ENCODE measurements around the gene A2M. TPM values are rescaled to one million over a fixed set of nuclear protein-coding genes. Genes with fewer than 3 reads are reported as not detected.

A2M gene
- total and polyA plus RNA-seq, 2 of the 13 experiments (the other 11 are each of a cell fraction or from before 2014, with no cell fraction given), result 2,807 to 6,551 TPM

DNA sequence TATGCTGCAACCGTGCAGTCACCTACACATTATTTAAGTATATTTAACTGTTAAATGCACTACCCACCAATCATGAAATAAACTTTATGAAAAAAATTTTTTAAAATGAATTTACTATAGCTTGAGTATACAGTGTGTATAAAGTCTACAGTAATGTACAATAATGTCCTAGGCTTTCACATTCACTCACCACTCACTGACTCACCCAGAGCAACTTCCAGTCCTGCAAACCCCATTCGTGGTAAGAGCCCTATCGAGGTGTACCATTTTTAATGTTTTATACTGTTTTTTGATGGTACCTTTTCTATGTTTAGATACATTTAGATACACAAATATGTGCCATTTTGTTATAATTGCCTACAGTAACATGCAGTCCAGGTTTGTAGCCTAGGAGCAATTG is 78.3 kb downstream of the A2M start:
- TF ChIP-seq ZNF616 (CRISPR knock-in tag; IDR thresholded peaks at IDR 0.05; ENCODE audit: low read depth), result no peak
- TF ChIP-seq USF2 (IDR thresholded peaks at IDR 0.05; ENCODE audit: low read depth, low read length), result no peak
- no peak for TF ChIP-seq USF2 (CRISPR knock-in tag; IDR thresholded peaks at IDR 0.05; ENCODE audit: borderline replicate concordance)
- TF ChIP-seq SRY (CRISPR knock-in tag; IDR thresholded peaks at IDR 0.05), result no peak
- no peak for TF ChIP-seq FOSL2 (CRISPR knock-in tag; IDR thresholded peaks at IDR 0.05)
- TF ChIP-seq ZSCAN25 (CRISPR knock-in tag; IDR thresholded peaks at IDR 0.05), result no peak
- TF ChIP-seq ZNF124 (CRISPR knock-in tag; IDR thresholded peaks at IDR 0.05), result no peak
- TF ChIP-seq ZNF333 (CRISPR knock-in tag; IDR thresholded peaks at IDR 0.05; ENCODE audit: borderline replicate concordance), result no peak
- no peak for TF ChIP-seq ZNF766 (CRISPR knock-in tag; IDR thresholded peaks at IDR 0.05; ENCODE audit: borderline replicate concordance)
- TF ChIP-seq, protein P1, sequence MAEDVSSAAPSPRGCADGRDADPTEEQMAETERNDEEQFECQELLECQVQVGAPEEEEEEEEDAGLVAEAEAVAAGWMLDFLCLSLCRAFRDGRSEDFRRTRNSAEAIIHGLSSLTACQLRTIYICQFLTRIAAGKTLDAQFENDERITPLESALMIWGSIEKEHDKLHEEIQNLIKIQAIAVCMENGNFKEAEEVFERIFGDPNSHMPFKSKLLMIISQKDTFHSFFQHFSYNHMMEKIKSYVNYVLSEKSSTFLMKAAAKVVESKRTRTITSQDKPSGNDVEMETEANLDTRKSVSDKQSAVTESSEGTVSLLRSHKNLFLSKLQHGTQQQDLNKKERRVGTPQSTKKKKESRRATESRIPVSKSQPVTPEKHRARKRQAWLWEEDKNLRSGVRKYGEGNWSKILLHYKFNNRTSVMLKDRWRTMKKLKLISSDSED (CRISPR knock-in tag; IDR thresholded peaks at IDR 0.05), result no peak
- no peak for TF ChIP-seq ZNF335 (CRISPR knock-in tag; IDR thresholded peaks at IDR 0.05)
- no peak for TF ChIP-seq ZNF274 (CRISPR knock-in tag; IDR thresholded peaks at IDR 0.05)
- no peak for TF ChIP-seq ZNF20 (CRISPR knock-in tag; IDR thresholded peaks at IDR 0.05)
- TF ChIP-seq, protein P2, sequence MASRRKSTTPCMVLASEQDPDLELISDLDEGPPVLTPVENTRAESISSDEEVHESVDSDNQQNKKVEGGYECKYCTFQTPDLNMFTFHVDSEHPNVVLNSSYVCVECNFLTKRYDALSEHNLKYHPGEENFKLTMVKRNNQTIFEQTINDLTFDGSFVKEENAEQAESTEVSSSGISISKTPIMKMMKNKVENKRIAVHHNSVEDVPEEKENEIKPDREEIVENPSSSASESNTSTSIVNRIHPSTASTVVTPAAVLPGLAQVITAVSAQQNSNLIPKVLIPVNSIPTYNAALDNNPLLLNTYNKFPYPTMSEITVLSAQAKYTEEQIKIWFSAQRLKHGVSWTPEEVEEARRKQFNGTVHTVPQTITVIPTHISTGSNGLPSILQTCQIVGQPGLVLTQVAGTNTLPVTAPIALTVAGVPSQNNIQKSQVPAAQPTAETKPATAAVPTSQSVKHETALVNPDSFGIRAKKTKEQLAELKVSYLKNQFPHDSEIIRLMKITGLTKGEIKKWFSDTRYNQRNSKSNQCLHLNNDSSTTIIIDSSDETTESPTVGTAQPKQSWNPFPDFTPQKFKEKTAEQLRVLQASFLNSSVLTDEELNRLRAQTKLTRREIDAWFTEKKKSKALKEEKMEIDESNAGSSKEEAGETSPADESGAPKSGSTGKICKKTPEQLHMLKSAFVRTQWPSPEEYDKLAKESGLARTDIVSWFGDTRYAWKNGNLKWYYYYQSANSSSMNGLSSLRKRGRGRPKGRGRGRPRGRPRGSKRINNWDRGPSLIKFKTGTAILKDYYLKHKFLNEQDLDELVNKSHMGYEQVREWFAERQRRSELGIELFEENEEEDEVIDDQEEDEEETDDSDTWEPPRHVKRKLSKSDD (CRISPR knock-in tag; IDR thresholded peaks at IDR 0.05; ENCODE audit: low read depth), result no peak
- TF ChIP-seq ZNF343 (CRISPR knock-in tag; IDR thresholded peaks at IDR 0.05), result no peak
- TF ChIP-seq SRSF4 (IDR thresholded peaks at IDR 0.05; ENCODE audit: low read depth, low read length, poor library complexity, severe bottlenecking), result no peak
- no peak for TF ChIP-seq ZFP36L1 (CRISPR knock-in tag; IDR thresholded peaks at IDR 0.05)
- TF ChIP-seq ZFY (CRISPR knock-in tag; IDR thresholded peaks at IDR 0.05), result no peak
- no peak for TF ChIP-seq GZF1 (CRISPR knock-in tag; IDR thresholded peaks at IDR 0.05)
- TF ChIP-seq ERF (CRISPR knock-in tag; IDR thresholded peaks at IDR 0.05), result no peak
- no peak for TF ChIP-seq NFIC (IDR thresholded peaks at IDR 0.05; ENCODE audit: low read length)

More for the DNA sequence above, 78.3 kb downstream of the A2M start:
- Histone ChIP-seq H3K79me2 (ENCODE audit: insufficient read depth, low read length) (no peaks in the 10 kb centered on the region), H3K9me3 (ENCODE audit: low read length) (no peaks in the 10 kb centered on the region), H3K27me3 (ENCODE audit: control insufficient read depth in 1 of 2, insufficient read depth in 2 of 2, low read length in 2 of 2) (no peaks in the 10 kb centered on the region), H4K20me1 (ENCODE audit: insufficient read depth, low read length) (no peaks in the 10 kb centered on the region), H3K9ac (ENCODE audit: insufficient read depth, low read depth, low read length) (no peak overlapping the region), H3K36me3 (replicated peaks in 1 of 2; ENCODE audit: control insufficient read depth in 1 of 2, insufficient read depth in 2 of 2, low read length in 2 of 2) (no peaks in the 10 kb centered on the region), H3K27ac (ENCODE audit: extremely low read length, insufficient read depth, low read length) (no peak overlapping the region), H3K4me3 (replicated peaks in 1 of 3; ENCODE audit: insufficient read depth in 1 of 3, low read depth in 2 of 3, low read length in 3 of 3) (no peak overlapping the region), H3K4me1 (ENCODE audit: insufficient read depth, low read length) (peaks cover 24% of the 10 kb centered on the region), H2AFZ (ENCODE audit: low read length) (no peak overlapping the region), H3K4me2 (ENCODE audit: low read depth, low read length) (no peak overlapping the region)
- intact Hi-C loops (cut with micrococcal nuclease; ENCODE audit: unreplicated experiment) (loop anchor here (5.0 kb wide), 1 partner anchor 125 kb away; the partner anchor contains the start of gene PHC1), in situ Hi-C loops (cut with HindIII; ENCODE audit: extremely low pct_ligation_motif_present, low pct_unique_long_range_greater_than_20kb) (loop anchor here (25.0 kb wide), 1 partner anchor 100 kb away; the partner anchor contains the start of gene M6PR)
- POLR2A ChIA-PET, result no interaction called here
- ATAC-seq (no peak), FAIRE-seq (no peak), DNase-seq (ENCODE audit: low spot score) (no peak)
- 15% methylated on average over 3 of the region's 3 CpGs for WGBS (ENCODE audit: low lambda C conversion rate)
- no TSS peak for BruUV-seq (replicated peaks)
- CTCF ChIA-PET (ENCODE audit: low intra/inter-chr PET ratio, low total read pairs), result no interaction called here

All from HepG2 (cell line).